MV-4-11 (cell line): ENCODE data around the gene MYO16.
A peak's percentile ranks its signal among the peaks of the same experiment; 100 is the strongest.

Source experiments
- DNase-seq: peaks from one replicate; lab custom pipeline; 2025; lab: John Stamatoyannopoulos, UW

Gene MYO16

DNA sequence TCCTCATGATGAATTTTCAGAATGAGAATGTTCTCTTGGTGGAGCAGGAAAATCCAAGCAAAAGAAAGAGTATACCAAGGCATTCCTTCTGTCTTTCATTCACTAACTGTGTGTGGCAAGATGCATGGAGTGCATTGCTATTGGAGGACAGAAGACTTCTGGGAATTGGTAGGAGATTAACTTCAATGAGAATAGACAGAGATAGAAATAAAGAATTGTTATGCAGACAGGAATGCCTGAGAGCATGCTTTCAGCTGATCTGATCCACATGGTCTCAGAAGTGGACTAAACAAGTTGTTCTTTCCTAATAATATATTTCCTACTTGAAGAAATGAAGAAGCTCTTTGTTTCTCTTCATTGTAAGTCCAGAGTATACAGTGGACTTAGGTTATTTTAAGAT, 303.6 kb downstream of the MYO16 start:
- no peak for DNase-seq

- DNase-seq = no peak
Observed at GRCh38 chr13:108938155-108938554, 308.7 kb downstream of the MYO16 start.

DNA sequence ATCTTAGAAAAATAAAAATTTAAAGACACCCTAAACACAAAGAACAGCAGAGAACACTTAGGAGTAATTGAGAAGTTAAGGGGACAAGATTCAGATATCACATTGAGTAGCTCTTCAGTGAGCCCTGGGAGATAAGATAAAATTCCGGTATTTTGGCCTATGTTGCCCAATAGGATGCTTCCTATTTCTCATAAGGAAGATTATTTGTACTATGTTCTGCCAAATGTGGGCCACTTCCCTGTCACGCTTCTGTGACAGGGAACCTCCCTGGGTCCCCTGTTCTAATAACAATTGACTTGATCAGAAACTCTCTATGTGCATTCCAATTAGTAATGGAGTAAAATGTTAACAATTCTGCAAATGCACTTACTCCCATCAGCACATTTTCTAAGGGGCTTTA, 310.7 kb downstream of the MYO16 start:
- no peak for DNase-seq

- DNase-seq = no peak
Observed at GRCh38 chr13:108943842-108944241, 314.4 kb downstream of the MYO16 start.

DNA sequence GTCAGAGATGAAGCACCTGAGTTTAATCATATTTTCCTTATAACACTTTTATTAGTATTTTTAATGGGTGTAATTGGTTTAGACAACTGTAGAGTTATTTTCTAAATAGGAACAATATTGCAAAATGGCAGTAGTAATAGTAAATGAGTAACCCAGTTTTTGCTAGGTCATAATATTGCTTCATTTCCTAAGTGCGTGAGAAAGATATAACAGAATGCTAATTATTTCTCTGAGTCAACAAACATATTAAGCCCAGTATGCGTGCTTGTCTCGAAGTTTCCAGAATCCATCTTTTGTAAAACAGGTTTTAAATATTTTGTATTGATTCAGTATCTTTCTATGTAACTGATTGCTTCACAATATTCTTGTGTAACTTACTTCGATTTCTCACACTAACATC, 315.3 kb downstream of the MYO16 start:
- DNase-seq = no peak

DNA sequence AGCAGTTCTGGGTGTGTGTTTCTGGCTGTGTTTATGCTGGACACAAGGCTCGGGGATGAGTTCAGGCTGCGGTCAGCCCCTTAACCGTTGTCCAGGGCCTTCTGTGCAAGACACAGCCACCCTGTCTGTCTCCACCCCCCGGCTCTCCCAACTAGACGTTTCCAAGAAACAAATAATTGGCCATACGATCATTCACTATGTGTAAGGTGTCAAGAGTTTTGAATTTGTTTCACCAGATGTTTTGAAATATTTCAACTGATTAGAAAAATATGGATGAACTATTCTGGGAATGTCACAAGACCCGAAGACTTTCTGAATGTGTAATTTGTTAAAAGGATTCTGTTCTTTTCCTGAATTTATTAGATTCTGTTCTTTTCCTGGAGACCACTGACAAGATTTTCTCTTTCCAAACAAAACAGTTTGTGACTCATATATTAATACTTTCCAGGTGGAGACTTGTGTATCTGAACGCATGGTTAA, 318.2 kb downstream of the MYO16 start:
- DNase-seq = no peak

GRCh38 chr13:108948251-108948671, 318.9 kb downstream of the MYO16 start:
- no peak for DNase-seq

GRCh38 chr13:108950333-108951010, 321.1 kb downstream of the MYO16 start:
- no peak for DNase-seq

DNA sequence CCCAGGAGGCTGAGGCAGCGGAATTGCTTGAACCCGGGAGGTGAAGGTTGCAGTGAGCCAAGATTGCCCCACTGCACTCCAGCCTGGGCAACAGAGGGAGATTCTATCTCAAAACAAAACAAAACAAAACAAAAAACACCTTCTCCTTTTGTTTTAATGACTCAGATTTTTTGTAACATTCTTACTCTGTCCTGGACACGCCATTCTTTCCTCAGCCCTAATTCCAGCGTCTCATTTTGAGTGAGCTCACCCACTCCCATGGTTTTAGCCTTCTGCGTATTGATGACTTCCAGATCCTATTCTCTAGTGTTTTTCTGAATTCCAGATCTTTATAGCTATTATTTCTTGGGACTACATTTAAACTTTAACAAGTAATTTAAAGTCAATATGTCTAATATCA, 326.3 kb downstream of the MYO16 start:
- DNase-seq = no peak

DNA sequence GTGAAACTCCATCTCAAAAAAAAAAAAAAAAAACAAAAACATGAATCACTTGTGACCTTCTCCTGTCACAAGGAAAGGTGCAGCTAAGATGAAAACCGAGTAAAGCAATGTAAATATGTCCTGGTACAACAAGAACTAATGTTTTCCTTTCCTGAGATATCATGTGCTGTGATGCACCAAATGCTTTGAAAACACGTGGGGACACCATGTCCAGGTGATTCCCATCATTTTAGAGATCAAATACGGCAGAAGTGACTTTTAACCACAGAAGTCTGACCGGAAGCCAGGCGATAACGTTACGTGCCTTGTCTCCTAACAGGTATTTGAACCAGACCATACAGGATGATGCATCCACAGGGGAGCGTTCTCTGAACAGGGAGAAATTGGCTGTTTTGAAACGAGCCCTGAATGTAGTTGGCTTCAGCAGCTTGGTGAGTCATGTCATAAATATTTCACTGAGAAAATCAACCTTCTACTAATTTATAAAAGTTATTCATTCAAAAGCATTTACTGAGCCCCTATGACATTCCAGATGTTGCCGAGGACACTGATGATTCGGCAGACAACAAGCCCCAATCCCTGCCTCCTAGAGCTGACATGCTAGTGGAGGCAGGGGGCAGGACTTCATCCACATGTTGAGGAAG, 328.1 kb downstream of the MYO16 start:
- no peak for DNase-seq

DNA sequence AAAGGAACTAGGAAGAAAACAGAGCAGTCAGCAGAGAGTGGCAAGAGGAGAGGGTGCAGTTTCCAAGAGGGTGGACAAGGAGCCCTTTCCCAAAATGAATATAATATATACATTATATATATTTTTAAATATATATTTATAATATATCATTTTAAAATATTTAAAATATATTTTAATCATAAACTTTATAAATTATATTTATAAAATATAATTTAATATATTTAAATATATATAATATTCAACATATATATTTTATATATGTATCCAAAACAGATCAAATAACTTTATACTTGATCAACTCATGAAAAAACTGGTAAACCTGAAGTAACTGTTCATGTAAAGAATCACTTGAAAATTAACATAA, 328.6 kb downstream of the MYO16 start:
- no peak for DNase-seq

DNA sequence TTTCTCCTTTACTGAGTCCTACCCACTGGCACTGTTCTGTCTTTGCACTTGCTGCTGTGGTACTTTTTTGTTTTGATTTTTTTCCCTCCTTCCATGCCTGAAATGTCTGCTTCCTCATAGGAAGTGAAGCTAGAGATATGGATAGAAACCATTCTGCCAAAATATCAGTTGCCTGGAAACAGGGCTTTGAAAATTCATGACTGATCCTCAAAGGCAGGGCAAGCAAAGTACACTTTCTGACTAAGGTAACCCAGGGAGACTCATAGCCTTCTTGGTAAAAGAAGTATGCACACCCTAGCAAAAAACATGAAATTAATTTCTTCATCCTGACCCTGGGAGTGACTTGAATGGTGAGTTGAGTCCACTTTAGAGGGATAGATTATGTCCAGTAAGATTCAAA, 329.8 kb downstream of the MYO16 start:
- no peak for DNase-seq

- DNase-seq = no peak
Observed at GRCh38 chr13:108960006-108960405, 330.6 kb downstream of the MYO16 start.

GRCh38 chr13:108961542-108962125, 332.2 kb downstream of the MYO16 start:
- peak; percentile 47 for DNase-seq

- no peak for DNase-seq
Observed at GRCh38 chr13:108962654-108963053, 333.2 kb downstream of the MYO16 start.

- DNase-seq = no peak
Observed at GRCh38 chr13:108963276-108963810, 333.9 kb downstream of the MYO16 start.

GRCh38 chr13:108963846-108964600, 334.6 kb downstream of the MYO16 start:
- no peak for DNase-seq

DNA sequence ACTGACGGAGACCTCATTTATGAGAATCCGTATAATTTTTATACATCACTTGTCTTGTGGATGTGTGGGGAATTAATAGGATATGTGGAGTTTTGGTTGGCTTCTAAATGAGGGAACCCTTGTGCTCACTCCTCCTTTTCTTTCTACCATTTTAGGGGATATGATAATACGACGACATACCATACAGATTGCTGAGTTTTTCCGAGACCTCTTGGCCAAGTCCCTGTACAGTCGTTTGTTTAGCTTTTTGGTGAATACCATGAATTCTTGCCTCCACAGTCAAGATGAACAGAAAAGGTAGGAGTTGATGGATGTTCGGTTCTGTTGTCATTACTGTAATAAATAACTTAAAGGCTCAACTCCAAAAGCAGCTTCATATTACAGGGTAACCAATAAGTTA, 335.2 kb downstream of the MYO16 start:
- DNase-seq = no peak

DNA sequence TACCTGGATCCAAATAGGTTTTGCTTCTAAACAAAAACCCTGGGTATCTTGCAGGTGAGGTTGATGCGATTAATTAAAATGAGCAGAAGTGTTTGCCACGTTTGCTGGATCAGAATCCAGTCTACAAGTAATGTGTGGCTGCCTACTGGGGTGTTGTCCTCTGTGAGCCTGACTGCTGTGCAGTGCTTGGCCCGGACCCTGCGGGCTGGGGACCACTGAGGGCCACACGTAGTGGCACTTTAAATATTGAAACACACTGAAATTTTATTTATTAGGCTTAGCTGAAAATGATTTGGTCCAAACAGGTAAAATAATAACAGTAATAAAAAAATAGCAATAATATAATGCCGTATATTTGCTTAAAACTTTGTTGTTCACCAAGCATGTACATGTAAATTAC, 338.0 kb downstream of the MYO16 start:
- DNase-seq = no peak

- DNase-seq = no peak
Observed at GRCh38 chr13:108968566-108968965, 339.2 kb downstream of the MYO16 start.

DNA sequence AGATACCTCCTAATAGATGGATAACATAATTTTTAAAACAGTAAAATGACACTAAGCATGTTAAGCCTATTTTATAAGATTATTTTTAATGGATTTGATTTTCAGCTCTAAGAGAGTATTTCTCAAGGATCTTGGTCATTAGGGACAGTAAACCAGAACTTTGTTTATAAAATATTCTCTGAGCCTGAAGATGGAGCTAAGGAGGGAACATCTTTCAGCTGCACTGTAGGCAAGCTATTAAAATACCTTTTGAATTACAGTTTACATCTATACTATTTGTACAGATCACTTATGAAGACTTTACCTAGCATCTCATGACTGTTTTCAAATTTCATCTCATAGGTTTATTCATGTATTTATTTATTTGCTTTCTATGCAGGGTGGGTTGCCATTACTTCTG, 345.3 kb downstream of the MYO16 start:
- DNase-seq = no peak

DNA sequence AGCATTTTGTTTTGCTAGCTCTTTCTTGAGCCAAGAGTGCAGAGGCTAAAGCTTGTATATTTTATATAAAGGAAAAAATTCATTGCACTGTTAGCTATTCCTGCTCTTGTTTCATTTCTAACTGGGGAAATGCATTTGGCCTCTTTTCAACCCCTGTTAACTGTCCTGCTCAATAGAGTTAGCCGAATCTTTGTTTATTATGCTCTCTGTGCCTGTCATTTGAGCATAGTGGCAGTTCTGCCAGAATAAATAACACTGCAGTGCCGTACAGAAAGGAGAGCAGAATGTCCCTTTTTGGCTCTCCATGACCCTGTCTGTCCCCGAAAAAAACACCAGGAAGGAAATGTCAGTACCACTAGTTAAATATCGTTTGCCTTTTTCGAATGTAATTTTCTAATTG, 350.8 kb downstream of the MYO16 start:
- no peak for DNase-seq

DNA sequence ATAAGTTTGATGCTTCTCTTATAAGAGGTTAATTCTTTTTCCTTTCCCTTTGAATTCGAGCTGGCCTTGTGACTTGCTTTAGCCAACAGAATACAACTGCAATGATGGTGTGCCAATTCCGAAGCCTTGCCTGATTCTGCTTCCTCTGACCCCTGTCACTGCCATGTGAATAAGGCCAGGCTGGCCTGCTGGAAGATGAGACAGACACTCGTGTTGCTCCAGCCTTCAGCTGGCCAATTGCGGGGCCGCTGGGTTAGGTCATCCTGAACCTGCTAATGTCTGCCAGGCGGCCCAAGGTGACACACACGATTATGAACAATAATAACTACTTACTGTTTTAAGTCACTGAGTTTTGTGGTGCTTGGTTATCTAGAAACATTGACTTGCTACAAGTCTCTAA, 352.0 kb downstream of the MYO16 start:
- DNase-seq = no peak
